IPS-18c (cell line): Measurements from ENCODE around the gene KIFAP3.
"Not testable (repeated sequence)": the region's sequence is repeated elsewhere in the genome, so short reads cannot be mapped to it uniquely, and the experiment has no call there.

Experiments used
- H3K4me3 ChIP-seq: 2 replicates; pipeline ENCODE4 v1.7.0; 2013; ENCODE audit warnings: low read depth, mild to moderate bottlenecking, low read length, moderate library complexity; ENCODE audit not compliant: insufficient read depth
- H3K9me3 ChIP-seq: one replicate; pipeline ENCODE4 v1.6.1; 2013; ENCODE audit warnings: mild to moderate bottlenecking, low read length, moderate library complexity; ENCODE audit not compliant: control insufficient read depth, insufficient read depth

Gene KIFAP3

GRCh38 chr1:170071378-170071777 lies 3.1 kb downstream of the KIFAP3 start:
- no peaks in the 10 kb centered on the region for H3K9me3 ChIP-seq
- H3K4me3 ChIP-seq, result no peak overlapping the region

GRCh38 chr1:170068923-170069322 lies 5.6 kb downstream of the KIFAP3 start:
- Histone ChIP-seq H3K4me3 (no peak overlapping the region), H3K9me3 (no peaks in the 10 kb centered on the region)

- Histone ChIP-seq H3K9me3 (no peaks in the 10 kb centered on the region), H3K4me3 (no peak overlapping the region)
Measured at GRCh38 chr1:170067253-170067819, 7.2 kb downstream of the KIFAP3 start.

GRCh38 chr1:170064821-170065220 lies 9.7 kb downstream of the KIFAP3 start:
- H3K4me3 ChIP-seq, result no peak overlapping the region

GRCh38 chr1:170063109-170063826 lies 11.2 kb downstream of the KIFAP3 start:
- H3K4me3 ChIP-seq, result no peak overlapping the region

More at GRCh38 chr1:170064821-170065220, 9.7 kb downstream of the KIFAP3 start:
- no peaks in the 10 kb centered on the region for H3K9me3 ChIP-seq

GRCh38 chr1:170061676-170062075 lies 12.8 kb downstream of the KIFAP3 start:
- H3K9me3 ChIP-seq, H3K4me3 ChIP-seq: not testable (repeated sequence)

More at GRCh38 chr1:170063109-170063826, 11.2 kb downstream of the KIFAP3 start:
- H3K9me3 ChIP-seq, result no peaks in the 10 kb centered on the region

GRCh38 chr1:170060015-170060520 lies 14.4 kb downstream of the KIFAP3 start:
- H3K9me3 ChIP-seq, H3K4me3 ChIP-seq: not testable (repeated sequence)

- H3K4me3 ChIP-seq, result no peak overlapping the region
- no peaks in the 10 kb centered on the region for H3K9me3 ChIP-seq
Measured at GRCh38 chr1:170049176-170049800, 25.2 kb downstream of the KIFAP3 start.

- Histone ChIP-seq H3K9me3 (no peaks in the 10 kb centered on the region), H3K4me3 (no peak overlapping the region)
Measured at GRCh38 chr1:170048515-170048914, 26.0 kb downstream of the KIFAP3 start.

GRCh38 chr1:170044187-170044586 lies 30.3 kb downstream of the KIFAP3 start:
- H3K9me3 ChIP-seq, result no peaks in the 10 kb centered on the region
- no peak overlapping the region for H3K4me3 ChIP-seq

- H3K9me3 ChIP-seq, result no peaks in the 10 kb centered on the region
- no peak overlapping the region for H3K4me3 ChIP-seq
Measured at GRCh38 chr1:170041423-170042192, 32.9 kb downstream of the KIFAP3 start.

- H3K9me3 ChIP-seq, result no peaks in the 10 kb centered on the region
- H3K4me3 ChIP-seq, result no peak overlapping the region
Measured at GRCh38 chr1:170032531-170033280, 41.8 kb downstream of the KIFAP3 start.

GRCh38 chr1:170030212-170030611 lies 44.3 kb downstream of the KIFAP3 start:
- Histone ChIP-seq H3K9me3 (no peaks in the 10 kb centered on the region), H3K4me3 (no peak overlapping the region)

- Histone ChIP-seq H3K4me3 (no peak overlapping the region), H3K9me3 (no peaks in the 10 kb centered on the region)
Measured at GRCh38 chr1:170027760-170028159, 46.7 kb downstream of the KIFAP3 start.

- Histone ChIP-seq H3K4me3 (no peak overlapping the region), H3K9me3 (no peaks in the 10 kb centered on the region)
Measured at GRCh38 chr1:170020859-170021258, 53.6 kb downstream of the KIFAP3 start.

- no peaks in the 10 kb centered on the region for H3K9me3 ChIP-seq
- no peak overlapping the region for H3K4me3 ChIP-seq
Measured at GRCh38 chr1:170017478-170017877, 57.0 kb downstream of the KIFAP3 start.

GRCh38 chr1:170012920-170013319 lies 61.6 kb downstream of the KIFAP3 start:
- no peak overlapping the region for H3K4me3 ChIP-seq
- no peaks in the 10 kb centered on the region for H3K9me3 ChIP-seq
